Transverse colon (tissue), 4 donors: ENCODE measurements around the gene C9orf78.

Experiments
- EP300 ChIP-seq: sonication (generic); formaldehyde crosslinking; IDR thresholded peaks from one replicate; pipeline ENCODE4 v1.6.1; 2017; ENCODE audit warnings: antibody characterized with exemption, low read depth
- POLR2A ChIP-seq: fragments of 450-650 bp; IDR thresholded peaks from one replicate; pipeline ENCODE4 v1.6.1; 2016; ENCODE audit warnings: antibody characterized with exemption, mild to moderate bottlenecking, moderate library complexity
- POLR2AphosphoS5 ChIP-seq, 3 donors: sonication (generic); formaldehyde crosslinking; IDR thresholded peaks; one replicate each; pipeline ENCODE4 v1.6.1; 2016; ENCODE audit warnings: antibody characterized with exemption in 3 of 3
- TF ChIP-seq, protein P1 (sequence below), 5 experiments: fragments of 200-600 bp in 3 of 5; fragments of 450-650 bp in 2 of 5; sonication (generic) in 3 of 5; IDR thresholded peaks; 1 replicate in 2 of 5; 2 replicates in 3 of 5; pipeline ENCODE4 v1.5.1; 2016 to 2017; ENCODE audit warnings: antibody characterized with exemption in 5 of 5, inconsistent platforms in 3 of 5, mild to moderate bottlenecking in 2 of 5, moderate library complexity in 1 of 5

DNA sequence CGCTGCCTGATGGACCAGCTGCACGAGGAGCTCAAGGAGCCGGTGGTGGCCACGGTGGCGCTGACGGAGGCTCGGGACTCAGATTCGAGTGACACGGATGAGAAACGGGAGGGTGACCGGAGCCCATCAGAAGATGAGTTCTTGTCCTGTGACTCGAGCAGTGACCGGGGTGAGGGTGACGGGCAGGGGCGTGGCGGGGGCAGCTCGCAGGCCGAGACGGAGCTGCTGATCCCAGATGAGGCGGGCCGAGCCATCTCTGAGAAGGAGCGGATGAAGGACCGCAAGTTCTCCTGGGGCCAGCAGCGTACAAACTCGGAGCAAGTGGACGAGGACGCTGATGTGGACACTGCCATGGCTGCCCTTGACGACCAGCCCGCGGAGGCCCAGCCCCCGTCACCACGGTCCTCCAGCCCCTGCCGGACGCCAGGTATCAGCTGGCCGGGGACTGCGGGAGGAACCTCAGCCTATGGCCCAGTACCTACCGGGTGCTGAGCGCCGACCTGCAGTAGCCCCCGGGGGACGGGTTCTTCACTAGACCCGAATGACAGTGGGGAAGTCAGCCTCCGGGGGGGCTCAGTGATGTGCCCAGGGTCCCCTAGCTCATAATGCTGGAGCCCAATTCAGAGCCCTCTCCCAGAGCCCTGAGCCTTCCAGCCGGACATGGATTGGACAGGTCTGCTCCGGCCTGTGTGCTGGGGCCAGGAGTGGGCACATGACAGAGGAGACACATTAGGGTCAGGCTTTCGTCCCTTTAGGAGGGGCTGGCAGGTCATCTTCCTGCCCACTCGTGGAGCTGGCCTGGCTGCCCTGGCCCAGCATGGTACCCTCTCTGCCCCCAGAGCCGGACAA lies 33.2 kb upstream of the C9orf78 start:
- TF ChIP-seq, protein P1, sequence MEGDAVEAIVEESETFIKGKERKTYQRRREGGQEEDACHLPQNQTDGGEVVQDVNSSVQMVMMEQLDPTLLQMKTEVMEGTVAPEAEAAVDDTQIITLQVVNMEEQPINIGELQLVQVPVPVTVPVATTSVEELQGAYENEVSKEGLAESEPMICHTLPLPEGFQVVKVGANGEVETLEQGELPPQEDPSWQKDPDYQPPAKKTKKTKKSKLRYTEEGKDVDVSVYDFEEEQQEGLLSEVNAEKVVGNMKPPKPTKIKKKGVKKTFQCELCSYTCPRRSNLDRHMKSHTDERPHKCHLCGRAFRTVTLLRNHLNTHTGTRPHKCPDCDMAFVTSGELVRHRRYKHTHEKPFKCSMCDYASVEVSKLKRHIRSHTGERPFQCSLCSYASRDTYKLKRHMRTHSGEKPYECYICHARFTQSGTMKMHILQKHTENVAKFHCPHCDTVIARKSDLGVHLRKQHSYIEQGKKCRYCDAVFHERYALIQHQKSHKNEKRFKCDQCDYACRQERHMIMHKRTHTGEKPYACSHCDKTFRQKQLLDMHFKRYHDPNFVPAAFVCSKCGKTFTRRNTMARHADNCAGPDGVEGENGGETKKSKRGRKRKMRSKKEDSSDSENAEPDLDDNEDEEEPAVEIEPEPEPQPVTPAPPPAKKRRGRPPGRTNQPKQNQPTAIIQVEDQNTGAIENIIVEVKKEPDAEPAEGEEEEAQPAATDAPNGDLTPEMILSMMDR (IDR thresholded peaks at IDR 0.05): no peak
- TF ChIP-seq POLR2A (no peak), POLR2AphosphoS5 (IDR thresholded peaks at IDR 0.05) (no peak), EP300 (no peak)
